SK-N-MC (cell line): ENCODE data around the gene ZFR.

Source experiments
- EZH2 ChIP-seq: fragments of 200-600 bp; sonication (generic); IDR thresholded peaks from one replicate; pipeline ENCODE4 v1.6.1; 2017; ENCODE audit warnings: antibody characterized with exemption
- POLR2AphosphoS5 ChIP-seq: IDR thresholded peaks from 2 replicates; pipeline ENCODE4 v1.6.1; 2012; ENCODE audit warnings: mild to moderate bottlenecking, low read depth, low read length, borderline replicate concordance

GRCh38 chr5:32489791-32490562 is 45.4 kb upstream of the ZFR start:
- no peak for TF ChIP-seq EZH2
- TF ChIP-seq POLR2AphosphoS5, result peak; percentile 40; the same call in 1 of the 2 replicates
